ENCODE results near the gene NDUFAF3. TPM values are rescaled to one million over a fixed set of nuclear protein-coding genes. Genes with fewer than 3 reads are reported as not detected.

NDUFAF3 gene
- total and polyA plus RNA-seq, 2 donors (not counting 1 experiment from before 2014, with no cell fraction given) = 61.0 to 67.5 TPM

DNA sequence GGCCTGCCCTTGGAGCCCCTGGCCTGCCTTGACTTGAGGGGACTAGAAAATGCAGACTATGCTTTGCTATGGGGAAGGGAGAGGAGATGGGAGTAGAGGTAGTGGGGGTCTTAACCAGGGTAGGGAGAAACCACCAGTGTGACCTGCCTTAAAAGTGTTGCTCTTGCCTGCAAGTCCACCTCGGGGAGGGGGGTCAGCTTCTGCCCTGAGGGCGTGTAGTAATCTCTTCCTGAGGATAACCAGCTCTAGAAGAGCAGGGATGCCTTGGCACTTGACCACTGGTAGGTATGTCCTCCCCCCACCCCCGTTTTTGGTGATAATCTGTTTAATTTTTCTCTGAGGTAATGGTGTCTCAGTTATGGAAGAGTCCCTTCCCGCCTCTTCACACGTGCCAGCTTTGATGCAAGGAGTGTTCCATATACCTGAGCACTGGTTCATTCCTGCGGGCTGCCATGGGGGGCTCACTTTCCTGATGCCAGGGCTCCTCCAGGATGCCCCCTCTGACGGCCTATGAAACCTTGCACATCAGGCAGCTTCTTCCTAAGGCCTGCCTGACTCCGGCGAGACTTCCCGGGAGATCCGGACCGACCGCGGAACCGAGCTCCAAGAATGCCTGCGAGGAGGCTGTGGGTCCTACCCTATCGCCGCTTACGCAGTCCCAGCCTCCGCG is 32.7 kb upstream of the NDUFAF3 start:
- ChIA-PET POLR2A (interaction anchor here (1.1 to 2.2 kb wide), 5 partner anchors 18 to 33 kb away, joined by 3 to 13 read pairs (median 7); partner anchors contain the start of genes NDUFAF3 and WDR6), CTCF (interaction anchor here (0.8 to 6.4 kb wide), 14 partner anchors 17 to 460 kb away, joined by 3 to 73 read pairs (median 16); partner anchors contain the start of genes IMPDH2, NDUFAF3, QARS1 and QRICH1)
- Histone ChIP-seq H4K20me1 (ENCODE audit: control insufficient read depth, insufficient read depth, low read length, poor library complexity, severe bottlenecking) (no peaks in the 10 kb centered on the region), H2AFZ (ENCODE audit: insufficient read depth, low read depth, low read length, poor library complexity, severe bottlenecking) (peak overlapping the region; percentile 91), H3K27me3 (replicated peaks in 1 of 4; ENCODE audit: control extremely low read depth in 1 of 4, control insufficient read depth in 3 of 4, insufficient read depth in 4 of 4, low read length in 3 of 4) (no peaks in the 10 kb centered on the region), H3K4me1 (ENCODE audit: control insufficient read depth in 2 of 2, insufficient read depth in 2 of 2, low read length in 2 of 2) (peaks cover 18 to 21% of the 10 kb centered on the region in 2 donors), H3K4me2 (replicated peaks; ENCODE audit: low read depth, low read length, poor library complexity, severe bottlenecking) (peak overlapping the region; percentile 97), H3K27ac (ENCODE audit: low read length in 2 of 2) (peak overlapping the region; percentile 24 to 32), H3K4me3 (ENCODE audit: control extremely low read depth in 1 of 5, extremely low read depth in 1 of 5, insufficient read depth in 1 of 5, low read depth in 2 of 5, low read length in 4 of 5) (peak overlapping the region; percentile 53 to 86 (median 74)), H3K79me2 (ENCODE audit: control insufficient read depth, insufficient read depth, low read length) (peaks cover 11% of the 10 kb centered on the region), H3K9me3 (ENCODE audit: control extremely low read depth in 1 of 3, control insufficient read depth in 2 of 3, insufficient read depth in 1 of 3, low read length in 2 of 3) (no peaks in the 10 kb centered on the region), H3K36me3 (replicated peaks in 1 of 2; ENCODE audit: control extremely low read depth in 1 of 2, control insufficient read depth in 1 of 2, extremely low read depth in 1 of 2, insufficient read depth in 2 of 2, low read length in 1 of 2) (peaks cover 0 to 11% of the 10 kb centered on the region in 2 experiments), H3K9ac (ENCODE audit: low read length) (peak overlapping the region; percentile 91)
- TF ChIP-seq, protein P1, sequence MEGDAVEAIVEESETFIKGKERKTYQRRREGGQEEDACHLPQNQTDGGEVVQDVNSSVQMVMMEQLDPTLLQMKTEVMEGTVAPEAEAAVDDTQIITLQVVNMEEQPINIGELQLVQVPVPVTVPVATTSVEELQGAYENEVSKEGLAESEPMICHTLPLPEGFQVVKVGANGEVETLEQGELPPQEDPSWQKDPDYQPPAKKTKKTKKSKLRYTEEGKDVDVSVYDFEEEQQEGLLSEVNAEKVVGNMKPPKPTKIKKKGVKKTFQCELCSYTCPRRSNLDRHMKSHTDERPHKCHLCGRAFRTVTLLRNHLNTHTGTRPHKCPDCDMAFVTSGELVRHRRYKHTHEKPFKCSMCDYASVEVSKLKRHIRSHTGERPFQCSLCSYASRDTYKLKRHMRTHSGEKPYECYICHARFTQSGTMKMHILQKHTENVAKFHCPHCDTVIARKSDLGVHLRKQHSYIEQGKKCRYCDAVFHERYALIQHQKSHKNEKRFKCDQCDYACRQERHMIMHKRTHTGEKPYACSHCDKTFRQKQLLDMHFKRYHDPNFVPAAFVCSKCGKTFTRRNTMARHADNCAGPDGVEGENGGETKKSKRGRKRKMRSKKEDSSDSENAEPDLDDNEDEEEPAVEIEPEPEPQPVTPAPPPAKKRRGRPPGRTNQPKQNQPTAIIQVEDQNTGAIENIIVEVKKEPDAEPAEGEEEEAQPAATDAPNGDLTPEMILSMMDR (IDR thresholded peaks at IDR 0.05) = peak; percentile 8
- no peak for TF ChIP-seq EZH2 (IDR thresholded peaks at IDR 0.05; ENCODE audit: borderline replicate concordance, insufficient read depth, low read depth, low read length, poor library complexity, severe bottlenecking)
- Mint-ChIP-seq H3K4me1 (peaks cover 28% of the 10 kb centered on the region), H3K27ac (peak overlapping the region; percentile 95), H3K4me3 (peak overlapping the region; percentile 96), H3K27me3 (no peaks in the 10 kb centered on the region), H3K9me3 (ENCODE audit: insufficient read depth) (no peaks in the 10 kb centered on the region)
- 4% methylated on average over 19 of the region's 21 CpGs for WGBS (ENCODE audit: insufficient coverage)
- DNase-seq (no peak), ATAC-seq (ENCODE audit: low read depth) (no peak)
- intact Hi-C loops (cut with micrococcal nuclease) = no loop called here
